GM19372 (cell line): ENCODE results near the gene CDH23.

Experiments used
- ATAC-seq: cut with Tn5 transposase; IDR thresholded peaks from one replicate; pipeline ENCODE4 v1.9.1; 2021; ENCODE audit warnings: mild to moderate bottlenecking, low read depth, moderate library complexity; ENCODE audit not compliant: unreplicated experiment

CDH23 gene

DNA sequence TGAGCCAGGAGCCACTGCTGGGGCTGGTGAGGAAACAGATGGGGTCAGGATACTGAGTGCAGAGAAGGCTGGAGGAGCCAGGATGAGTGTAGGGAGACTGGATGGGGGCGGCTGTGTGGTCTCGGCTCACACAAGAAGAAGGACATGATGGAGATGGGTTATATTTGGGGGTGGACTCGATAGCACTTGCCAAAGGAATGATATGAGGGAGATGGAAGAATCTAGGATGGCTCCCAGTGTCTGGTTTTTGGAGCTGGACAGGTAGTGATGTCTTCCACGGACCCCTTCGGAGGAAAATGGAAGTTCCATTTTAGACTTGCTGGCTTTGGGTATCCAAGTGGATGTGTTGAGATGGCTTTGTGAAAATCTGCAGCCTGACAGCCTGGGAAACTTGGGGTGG, 83.9 kb downstream of the CDH23 start:
- ATAC-seq, result no peak

GRCh38 chr10:71481746-71482410, 85.2 kb downstream of the CDH23 start:
- no peak for ATAC-seq

GRCh38 chr10:71482620-71483019, 85.9 kb downstream of the CDH23 start:
- ATAC-seq, result no peak

- no peak for ATAC-seq
Measured at GRCh38 chr10:71483135-71483534, 86.4 kb downstream of the CDH23 start.

DNA sequence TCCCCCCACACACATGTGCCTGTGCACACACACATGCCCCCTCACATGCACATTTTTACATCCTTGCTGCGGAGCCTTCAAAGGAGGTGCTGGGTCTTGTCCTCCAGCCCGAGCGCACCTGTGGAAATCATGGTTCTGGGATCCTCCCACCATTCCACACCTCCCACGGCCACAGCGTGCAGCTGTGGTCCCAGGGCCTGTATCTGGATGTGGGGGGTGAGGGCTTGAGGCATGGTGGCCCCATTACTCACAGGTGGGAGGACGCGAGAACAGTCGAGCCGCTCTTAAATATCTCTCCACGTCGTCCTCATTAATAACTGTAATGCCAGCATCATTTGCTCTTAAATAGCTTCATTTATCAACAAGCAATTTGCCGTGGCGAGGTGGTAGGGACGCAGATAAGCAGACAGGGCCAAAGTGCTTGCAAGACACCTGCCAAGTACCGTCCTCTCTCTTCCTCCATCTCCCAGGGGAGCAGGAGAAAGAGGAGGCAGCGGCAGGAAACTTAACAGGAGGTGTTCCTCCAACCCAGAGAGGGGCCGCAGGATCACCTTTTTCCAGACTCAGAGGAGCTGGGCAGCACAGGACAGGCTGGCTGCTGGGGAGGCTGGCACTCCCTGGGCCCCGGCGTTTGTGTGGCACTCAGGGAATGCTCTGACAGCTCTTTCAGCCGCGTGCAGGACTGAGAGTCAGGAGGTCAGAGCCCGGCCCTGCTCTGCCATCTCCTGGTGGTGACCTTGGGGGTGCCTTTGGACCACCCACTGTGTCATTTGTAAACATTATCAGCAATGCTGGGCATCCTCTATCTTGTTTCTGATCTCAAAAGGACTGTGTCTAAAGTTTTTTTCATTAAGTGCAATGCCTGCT, 87.4 kb downstream of the CDH23 start:
- no peak for ATAC-seq

DNA sequence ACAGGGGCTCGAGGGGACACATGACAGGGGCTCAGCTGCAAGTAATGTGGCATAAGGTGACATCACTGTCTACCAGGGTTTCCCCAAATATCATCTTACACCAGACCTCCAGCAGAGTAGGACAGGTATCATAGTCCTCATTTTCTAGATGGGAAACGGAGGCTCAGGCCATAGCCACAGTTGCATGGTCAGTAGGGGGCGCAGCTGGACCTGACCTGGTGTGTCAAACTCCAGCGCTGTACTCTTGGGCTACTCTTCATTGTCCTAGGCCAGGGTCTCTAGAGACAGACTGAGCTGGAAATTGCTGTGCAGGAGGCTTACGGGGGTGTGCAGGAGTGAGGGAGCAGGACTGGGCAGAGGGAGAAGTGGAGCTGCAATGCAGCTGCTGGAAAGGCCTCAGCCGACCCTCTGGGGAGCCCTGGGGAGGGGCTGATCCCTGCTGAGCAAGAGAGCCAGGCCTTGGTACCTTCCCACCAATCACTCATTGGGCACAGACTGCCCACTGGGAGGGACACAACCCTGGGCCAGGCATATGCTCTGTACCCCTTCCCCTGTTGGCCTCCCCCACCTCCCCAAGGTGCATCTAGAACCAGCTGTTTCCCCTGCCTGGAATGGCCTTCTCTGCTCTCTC, 89.9 kb downstream of the CDH23 start:
- ATAC-seq, result no peak

- no peak for ATAC-seq
Measured at GRCh38 chr10:71487726-71488125, 91.0 kb downstream of the CDH23 start.

DNA sequence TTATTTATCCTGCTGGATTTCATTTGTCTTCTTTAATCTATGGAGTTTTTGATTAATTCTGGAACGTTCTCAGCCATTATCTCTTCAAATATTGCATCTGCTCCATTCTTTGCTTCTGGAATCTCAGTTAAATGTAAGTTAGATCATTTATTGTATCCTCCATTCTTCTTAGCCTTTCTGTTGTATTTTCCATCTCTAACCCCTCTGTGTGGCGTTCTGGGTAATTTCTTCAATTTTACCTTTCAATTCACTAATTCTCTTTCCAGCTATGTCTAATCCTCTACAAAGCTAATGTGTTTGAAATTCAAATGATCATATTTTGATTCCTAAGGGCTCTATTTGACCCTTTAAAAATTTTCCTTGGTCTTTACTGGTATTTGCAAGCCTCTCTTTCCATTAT, 92.4 kb downstream of the CDH23 start:
- no peak for ATAC-seq

DNA sequence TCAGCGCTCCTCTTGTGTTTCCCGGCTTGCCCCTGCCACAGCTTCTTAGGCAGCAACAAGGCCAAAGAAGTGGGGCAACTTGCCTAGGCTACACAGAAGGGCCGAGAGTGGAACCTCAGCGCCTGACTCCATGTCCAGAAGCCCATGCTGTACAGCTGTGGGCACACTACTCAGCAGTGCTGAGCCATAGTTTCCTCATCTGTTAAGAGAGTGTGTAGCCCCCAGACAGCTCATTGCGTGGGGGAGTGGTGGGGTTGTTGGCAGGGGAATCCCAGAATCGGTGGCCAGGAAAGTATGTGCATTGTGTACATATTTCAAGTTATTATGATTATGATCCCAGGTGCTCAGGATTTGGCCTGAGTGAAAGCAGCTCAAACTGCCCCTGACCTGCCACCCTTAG, 96.2 kb downstream of the CDH23 start:
- ATAC-seq, result no peak

DNA sequence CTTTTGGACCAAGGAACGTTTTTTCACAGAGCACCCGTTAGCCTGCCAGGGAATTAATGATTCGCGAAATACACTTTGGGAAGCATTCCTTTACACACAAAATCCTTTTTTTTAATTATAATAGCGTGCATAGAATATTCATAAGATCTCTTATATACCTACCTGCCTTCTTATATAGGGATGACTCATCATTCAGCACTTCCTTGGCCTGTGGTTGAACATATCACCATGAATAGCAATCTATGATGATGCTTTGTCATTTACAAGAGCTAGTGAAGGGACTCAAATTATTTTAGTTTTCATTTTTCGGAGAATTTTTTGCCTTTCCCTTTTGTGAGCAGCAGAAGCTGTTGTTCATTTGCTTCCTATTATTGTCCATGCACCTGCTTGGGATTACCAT, 97.0 kb downstream of the CDH23 start:
- no peak for ATAC-seq

GRCh38 chr10:71494476-71494875, 97.8 kb downstream of the CDH23 start:
- no peak for ATAC-seq

GRCh38 chr10:71494980-71495381, 98.3 kb downstream of the CDH23 start:
- no peak for ATAC-seq

DNA sequence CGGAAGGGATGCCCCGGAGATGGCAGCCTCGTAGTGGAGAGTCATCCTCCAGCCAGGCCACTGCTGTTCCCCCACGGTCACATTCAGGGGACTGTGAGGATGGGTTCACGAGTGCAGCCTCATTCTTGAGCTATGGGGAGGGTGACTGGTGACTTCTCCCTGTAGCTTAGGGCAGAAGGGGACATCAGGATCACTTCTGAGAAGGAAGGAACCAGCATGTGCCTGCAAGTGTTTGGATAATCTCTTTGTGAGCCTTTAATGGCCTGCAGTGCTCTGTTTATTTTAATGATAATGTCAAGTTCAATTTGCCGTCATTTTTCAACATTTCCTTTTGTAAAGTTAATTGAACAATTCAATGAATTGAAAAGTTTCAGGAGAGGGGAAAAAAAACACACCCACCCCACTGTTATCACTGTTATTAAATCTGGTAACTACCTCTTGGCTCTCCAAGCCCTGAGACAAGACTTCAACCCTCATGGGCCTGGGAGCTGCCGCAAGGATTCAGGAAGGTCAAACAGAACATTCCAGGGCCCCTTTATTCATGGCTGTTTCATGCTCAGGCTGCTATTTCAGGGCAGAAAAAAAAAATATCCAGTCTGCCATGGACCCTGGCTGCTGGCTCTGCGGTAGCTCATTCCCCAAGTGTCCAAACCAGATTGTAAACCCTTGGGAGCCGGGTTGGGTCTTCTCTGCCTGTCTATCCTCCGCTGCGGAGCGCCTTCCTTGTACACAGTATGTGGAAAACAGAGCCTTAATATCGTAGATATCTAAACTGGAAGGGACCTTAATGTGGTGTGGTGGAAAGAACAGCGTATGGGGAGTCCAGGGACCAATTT, 100.4 kb downstream of the CDH23 start:
- no peak for ATAC-seq

GRCh38 chr10:71497763-71498326, 101.1 kb downstream of the CDH23 start:
- ATAC-seq, result no peak

DNA sequence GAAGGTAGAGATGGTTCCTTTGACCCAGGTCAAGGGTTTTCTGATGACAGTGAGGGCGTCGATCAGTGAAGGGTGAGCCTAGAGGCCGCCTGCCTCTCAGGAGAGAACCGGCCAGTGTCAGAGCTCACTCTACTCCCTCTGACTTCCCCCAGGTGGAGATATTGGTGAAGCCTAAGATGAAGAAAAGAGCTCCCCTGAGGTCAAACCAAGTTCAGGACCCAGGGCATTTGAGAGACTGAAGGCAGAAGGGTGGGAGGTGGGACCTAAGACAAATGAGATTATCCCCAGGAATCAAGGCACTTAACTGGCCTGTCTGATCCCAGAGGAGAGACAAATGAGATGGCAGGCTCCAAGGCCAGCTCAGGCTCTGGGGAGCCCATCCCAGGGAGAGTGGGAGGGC, 104.7 kb downstream of the CDH23 start:
- no peak for ATAC-seq

- ATAC-seq, result no peak
Measured at GRCh38 chr10:71502190-71502589, 105.5 kb downstream of the CDH23 start.

DNA sequence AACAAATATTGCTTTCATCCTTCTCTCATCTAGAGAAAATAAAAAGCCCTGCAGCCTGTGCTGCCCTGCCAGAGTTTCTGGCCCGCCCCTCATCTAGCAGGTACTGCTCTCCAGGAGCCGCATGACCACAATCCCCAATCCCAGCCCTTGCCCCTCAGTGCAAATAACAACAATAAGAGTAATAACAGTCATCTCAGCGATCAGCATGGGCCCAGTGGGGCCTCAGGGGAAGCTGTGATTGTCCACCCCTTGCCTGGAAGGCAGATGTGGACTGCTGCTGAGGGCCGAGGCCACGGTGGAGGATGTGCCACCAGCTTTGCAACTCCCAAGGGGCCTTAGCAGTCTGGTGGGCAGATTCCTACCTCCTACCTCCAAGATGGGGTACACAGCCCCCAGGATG, 106.1 kb downstream of the CDH23 start:
- no peak for ATAC-seq

DNA sequence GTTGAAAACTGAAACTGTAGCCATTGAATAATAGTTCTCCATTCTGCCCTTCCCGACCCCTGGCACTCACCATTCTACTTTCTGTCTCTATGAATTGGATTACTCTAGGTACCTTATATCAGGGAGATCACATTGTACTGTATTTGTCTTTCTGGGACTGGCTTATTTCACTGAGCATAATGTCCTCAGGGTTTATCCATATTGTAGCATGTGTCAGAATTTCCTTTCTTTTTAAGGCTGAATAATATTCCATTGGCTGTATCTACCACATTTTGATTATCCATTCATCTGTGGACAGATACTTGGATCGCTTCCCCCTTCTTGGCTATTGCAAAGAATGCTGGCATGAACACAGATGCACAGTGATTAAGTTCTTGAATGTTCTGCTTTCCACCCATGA, 107.4 kb downstream of the CDH23 start:
- no peak for ATAC-seq

- no peak for ATAC-seq
Measured at GRCh38 chr10:71504570-71504969, 107.8 kb downstream of the CDH23 start.

GRCh38 chr10:71505862-71506261, 109.1 kb downstream of the CDH23 start:
- no peak for ATAC-seq
